Cardiac muscle cell (in vitro differentiated cells and primary cell): Measurements from ENCODE around the gene CADM1. TPM values are rescaled to one million over a fixed set of nuclear protein-coding genes. Genes with fewer than 3 reads are reported as not detected.

Experiments
- DNase-seq, 2 donors: peaks; one replicate each; pipeline versions ENCODE4 v3.0.0 to v3.0.0-alpha.2; 2010 to 2017; ENCODE audit warnings: low read depth in 1 of 2, low spot score in 1 of 2
- H3K27ac ChIP-seq: fragments of 200-600 bp; sonication (generic); 2 replicates; pipeline ENCODE4 v1.5.1; 2016
- H3K27me3 ChIP-seq: fragments of 200-600 bp; sonication (generic); 2 replicates; pipeline ENCODE4 v1.6.0; 2016; ENCODE audit warnings: control low read depth
- H3K36me3 ChIP-seq: fragments of 200-600 bp; sonication (generic); 2 replicates; pipeline ENCODE4 v1.5.1; 2016; ENCODE audit warnings: control low read depth
- H3K4me1 ChIP-seq: fragments of 200-600 bp; sonication (generic); 2 replicates; pipeline ENCODE4 v1.8.1; 2017; ENCODE audit warnings: low read depth, mild to moderate bottlenecking, mixed run types
- H3K4me3 ChIP-seq: fragments of 200-600 bp; sonication (generic); 2 replicates; pipeline ENCODE4 v1.5.1; 2016; ENCODE audit warnings: mild to moderate bottlenecking
- H3K9me3 ChIP-seq: fragments of 200-600 bp; sonication (generic); 2 replicates; pipeline ENCODE4 v1.5.1; 2017; ENCODE audit warnings: low read depth, mild to moderate bottlenecking, control low read depth
- polyA plus RNA-seq: library from polyadenylated mRNA; unstranded; fragments of >200 nt; fragmentation: Nextera tagmentation; extraction: Ambion mirVana; gene quantifications from 2 replicates; pipeline ENCODE4 v1.2.1, GENCODE V29; 2016
- total RNA-seq: library from RNA; depleted of rRNA; stranded (reverse); fragments of >200 nt; gene quantifications from 2 replicates; pipeline ENCODE4 v1.2.3, GENCODE V29; 2016
- TF ChIP-seq, protein P1 (sequence below): IDR thresholded peaks from 2 replicates; pipeline ENCODE4 v1.5.1; 2012; ENCODE audit warnings: low read depth, mild to moderate bottlenecking, low read length

The CADM1 gene
- total and polyA plus RNA-seq, 2 experiments from 2014 or later, result 113 to 149 TPM

DNA sequence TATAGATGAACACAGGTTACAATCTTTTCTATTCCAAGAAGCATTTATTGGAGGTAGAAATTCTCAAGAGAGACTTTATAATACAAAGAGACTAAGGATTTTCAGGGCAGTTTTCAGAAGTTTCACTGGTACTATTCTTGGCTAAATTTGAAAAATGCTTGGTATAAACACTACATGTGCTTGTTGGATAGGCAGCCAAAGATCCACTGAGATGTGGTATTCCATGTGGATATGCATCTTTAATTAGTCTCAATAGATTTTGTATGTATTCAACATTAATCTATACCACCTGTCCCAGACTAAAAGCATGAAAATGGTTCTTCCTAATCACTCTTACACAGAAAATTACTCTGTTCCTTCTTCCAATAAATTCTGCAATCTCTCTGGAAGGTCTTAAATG, 232.6 kb downstream of the CADM1 start:
- Histone ChIP-seq H3K4me1 (peaks cover 70% of the 10 kb centered on the region), H3K4me3 (no peak overlapping the region), H3K27me3 (no peaks in the 10 kb centered on the region), H3K9me3 (no peaks in the 10 kb centered on the region), H3K27ac (no peak overlapping the region), H3K36me3 (no peaks in the 10 kb centered on the region)
- DNase-seq, result no peak
- TF ChIP-seq, protein P1, sequence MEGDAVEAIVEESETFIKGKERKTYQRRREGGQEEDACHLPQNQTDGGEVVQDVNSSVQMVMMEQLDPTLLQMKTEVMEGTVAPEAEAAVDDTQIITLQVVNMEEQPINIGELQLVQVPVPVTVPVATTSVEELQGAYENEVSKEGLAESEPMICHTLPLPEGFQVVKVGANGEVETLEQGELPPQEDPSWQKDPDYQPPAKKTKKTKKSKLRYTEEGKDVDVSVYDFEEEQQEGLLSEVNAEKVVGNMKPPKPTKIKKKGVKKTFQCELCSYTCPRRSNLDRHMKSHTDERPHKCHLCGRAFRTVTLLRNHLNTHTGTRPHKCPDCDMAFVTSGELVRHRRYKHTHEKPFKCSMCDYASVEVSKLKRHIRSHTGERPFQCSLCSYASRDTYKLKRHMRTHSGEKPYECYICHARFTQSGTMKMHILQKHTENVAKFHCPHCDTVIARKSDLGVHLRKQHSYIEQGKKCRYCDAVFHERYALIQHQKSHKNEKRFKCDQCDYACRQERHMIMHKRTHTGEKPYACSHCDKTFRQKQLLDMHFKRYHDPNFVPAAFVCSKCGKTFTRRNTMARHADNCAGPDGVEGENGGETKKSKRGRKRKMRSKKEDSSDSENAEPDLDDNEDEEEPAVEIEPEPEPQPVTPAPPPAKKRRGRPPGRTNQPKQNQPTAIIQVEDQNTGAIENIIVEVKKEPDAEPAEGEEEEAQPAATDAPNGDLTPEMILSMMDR, result no peak

DNA sequence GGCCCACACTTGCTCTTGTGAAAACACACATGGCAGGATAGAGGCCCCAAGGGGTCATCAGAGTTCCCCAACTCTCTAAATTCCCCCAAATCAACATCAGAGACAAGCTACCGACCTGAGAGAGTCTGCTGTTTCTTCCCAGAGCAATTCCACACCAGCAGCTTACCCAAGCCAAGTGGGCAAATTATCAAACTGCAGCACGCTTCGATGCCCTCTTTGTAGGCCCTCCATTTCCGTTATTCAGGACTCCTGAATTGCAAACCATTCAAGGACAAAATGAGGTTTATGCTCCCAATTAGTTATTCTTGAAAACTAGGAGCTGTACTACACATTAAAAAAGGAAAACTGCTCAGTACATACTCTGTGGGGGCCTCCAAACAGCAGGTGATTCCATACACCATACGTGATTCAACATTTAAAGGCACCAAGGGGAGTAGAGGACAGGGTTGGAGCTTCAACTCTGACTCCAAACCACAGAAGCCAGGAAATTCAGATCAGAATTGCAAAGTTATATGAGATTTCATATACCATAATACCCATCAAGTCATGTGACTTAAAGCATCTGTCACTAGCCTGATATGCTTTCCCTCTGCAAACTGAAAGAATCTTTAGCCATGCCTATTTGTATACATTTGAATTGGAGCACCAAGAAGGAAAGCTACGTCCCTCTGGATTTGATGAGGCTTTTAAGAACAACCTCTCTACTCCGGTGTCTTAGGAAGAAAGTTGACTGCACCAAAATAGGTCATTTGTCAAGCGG, 234.8 kb downstream of the CADM1 start:
- Histone ChIP-seq H3K36me3 (no peaks in the 10 kb centered on the region), H3K9me3 (no peaks in the 10 kb centered on the region), H3K4me3 (no peak overlapping the region), H3K4me1 (peaks cover 74% of the 10 kb centered on the region), H3K27ac (peak overlapping the region; percentile 83), H3K27me3 (no peaks in the 10 kb centered on the region)
- DNase-seq, result no peak
- TF ChIP-seq, protein P1, result no peak

DNA sequence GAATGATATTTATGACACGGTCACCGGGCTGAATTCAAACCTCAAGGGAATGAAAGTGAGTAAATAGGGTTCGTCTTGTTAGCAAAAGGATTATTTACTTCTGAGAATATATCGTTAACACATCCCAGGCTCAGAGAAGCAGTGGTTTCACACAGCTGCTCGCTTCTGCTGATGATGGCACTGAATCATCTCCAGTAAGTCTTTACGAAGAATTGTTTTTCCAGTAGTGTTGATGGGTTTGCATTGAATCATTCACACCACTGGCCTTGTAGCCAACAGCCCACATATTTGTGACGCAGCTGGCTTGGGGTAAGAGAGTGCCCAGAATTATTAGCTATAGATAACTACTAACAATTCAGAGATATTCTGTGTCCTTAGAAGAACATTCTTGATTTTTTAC, 236.3 kb downstream of the CADM1 start:
- no peak for DNase-seq
- TF ChIP-seq, protein P1, result no peak
- H3K9me3 ChIP-seq, result no peaks in the 10 kb centered on the region
- H3K36me3 ChIP-seq, result no peaks in the 10 kb centered on the region
- no peaks in the 10 kb centered on the region for H3K27me3 ChIP-seq
- peaks cover 72% of the 10 kb centered on the region for H3K4me1 ChIP-seq
- no peak overlapping the region for H3K4me3 ChIP-seq
- H3K27ac ChIP-seq, result peak overlapping the region; percentile 83

DNA sequence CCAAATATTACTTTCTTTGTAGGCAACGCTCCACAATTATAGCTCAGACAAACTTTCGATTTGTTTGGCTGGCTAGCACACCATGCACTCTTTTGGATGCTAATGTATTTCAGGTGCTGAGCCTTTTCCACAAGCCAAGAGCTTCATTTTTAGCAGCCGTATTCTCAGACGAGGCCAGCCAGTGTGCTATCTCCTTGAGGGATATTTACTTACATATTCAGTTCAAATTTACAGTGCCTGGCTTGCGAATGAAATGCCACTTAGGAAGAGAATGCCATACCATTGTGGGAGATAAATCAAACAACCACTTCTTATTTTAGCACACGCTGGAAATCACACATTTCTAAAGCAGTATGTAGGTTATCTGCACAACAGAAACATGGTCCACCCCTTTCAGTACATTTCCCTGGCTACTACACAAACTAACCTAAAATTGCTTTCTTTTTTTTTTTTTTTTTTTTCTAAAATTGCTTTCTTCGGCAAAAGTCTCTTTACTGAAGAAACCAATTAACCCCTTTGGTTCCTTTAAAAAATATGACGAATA, 236.9 kb downstream of the CADM1 start:
- Histone ChIP-seq H3K4me3 (no peak overlapping the region), H3K27me3 (no peaks in the 10 kb centered on the region), H3K9me3 (no peaks in the 10 kb centered on the region), H3K36me3 (no peaks in the 10 kb centered on the region), H3K27ac (peak overlapping the region; percentile 83), H3K4me1 (peaks cover 71% of the 10 kb centered on the region)
- TF ChIP-seq, protein P1, result no peak
- DNase-seq, result peak in 1 of 2 donors; percentile 23

DNA sequence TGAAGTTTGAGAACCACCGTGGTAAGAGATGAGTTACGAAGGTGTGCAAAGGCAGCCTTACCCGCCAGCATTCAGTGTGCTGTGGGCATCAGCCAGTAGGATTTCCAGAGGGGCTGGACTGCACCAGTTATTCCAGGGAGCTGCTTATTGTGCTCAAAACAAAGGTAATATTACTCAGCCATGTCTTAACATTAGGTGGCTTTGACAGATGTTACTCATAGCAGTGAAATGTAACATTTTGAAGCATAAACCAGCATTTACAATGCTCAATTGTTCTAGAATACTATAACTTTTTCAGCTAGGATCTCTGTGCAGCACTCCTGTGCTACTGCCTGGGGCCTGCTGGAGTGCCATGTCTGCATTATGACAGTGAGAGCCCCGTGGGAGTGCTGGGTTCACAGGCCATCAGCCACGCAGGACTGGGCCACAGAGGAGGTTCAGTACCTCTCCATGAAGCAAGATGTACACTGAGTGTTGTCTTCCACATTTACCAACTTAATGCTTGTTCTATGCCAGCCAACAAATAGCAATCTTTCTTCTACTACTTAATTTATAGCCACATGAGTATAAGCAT, 238.1 kb downstream of the CADM1 start:
- Histone ChIP-seq H3K4me3 (no peak overlapping the region), H3K4me1 (peaks cover 68% of the 10 kb centered on the region), H3K9me3 (no peaks in the 10 kb centered on the region), H3K27ac (no peak overlapping the region), H3K36me3 (no peaks in the 10 kb centered on the region), H3K27me3 (no peaks in the 10 kb centered on the region)
- TF ChIP-seq, protein P1, result no peak
- no peak for DNase-seq
